Measurements from ENCODE around the gene CHD6. TPM values are rescaled to one million over a fixed set of nuclear protein-coding genes. Genes with fewer than 3 reads are reported as not detected.
A peak's percentile ranks its signal among the peaks of the same experiment; 100 is the strongest.

Gene CHD6, protein sequence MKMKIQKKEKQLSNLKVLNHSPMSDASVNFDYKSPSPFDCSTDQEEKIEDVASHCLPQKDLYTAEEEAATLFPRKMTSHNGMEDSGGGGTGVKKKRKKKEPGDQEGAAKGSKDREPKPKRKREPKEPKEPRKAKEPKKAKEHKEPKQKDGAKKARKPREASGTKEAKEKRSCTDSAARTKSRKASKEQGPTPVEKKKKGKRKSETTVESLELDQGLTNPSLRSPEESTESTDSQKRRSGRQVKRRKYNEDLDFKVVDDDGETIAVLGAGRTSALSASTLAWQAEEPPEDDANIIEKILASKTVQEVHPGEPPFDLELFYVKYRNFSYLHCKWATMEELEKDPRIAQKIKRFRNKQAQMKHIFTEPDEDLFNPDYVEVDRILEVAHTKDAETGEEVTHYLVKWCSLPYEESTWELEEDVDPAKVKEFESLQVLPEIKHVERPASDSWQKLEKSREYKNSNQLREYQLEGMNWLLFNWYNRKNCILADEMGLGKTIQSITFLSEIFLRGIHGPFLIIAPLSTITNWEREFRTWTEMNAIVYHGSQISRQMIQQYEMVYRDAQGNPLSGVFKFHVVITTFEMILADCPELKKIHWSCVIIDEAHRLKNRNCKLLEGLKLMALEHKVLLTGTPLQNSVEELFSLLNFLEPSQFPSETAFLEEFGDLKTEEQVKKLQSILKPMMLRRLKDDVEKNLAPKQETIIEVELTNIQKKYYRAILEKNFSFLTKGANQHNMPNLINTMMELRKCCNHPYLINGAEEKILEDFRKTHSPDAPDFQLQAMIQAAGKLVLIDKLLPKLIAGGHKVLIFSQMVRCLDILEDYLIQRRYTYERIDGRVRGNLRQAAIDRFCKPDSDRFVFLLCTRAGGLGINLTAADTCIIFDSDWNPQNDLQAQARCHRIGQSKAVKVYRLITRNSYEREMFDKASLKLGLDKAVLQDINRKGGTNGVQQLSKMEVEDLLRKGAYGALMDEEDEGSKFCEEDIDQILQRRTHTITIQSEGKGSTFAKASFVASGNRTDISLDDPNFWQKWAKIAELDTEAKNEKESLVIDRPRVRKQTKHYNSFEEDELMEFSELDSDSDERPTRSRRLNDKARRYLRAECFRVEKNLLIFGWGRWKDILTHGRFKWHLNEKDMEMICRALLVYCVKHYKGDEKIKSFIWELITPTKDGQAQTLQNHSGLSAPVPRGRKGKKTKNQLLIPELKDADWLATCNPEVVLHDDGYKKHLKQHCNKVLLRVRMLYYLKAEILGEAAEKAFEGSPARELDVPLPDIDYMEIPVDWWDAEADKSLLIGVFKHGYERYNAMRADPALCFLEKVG (N-terminal part only)
- 22.6 TPM for polyA plus RNA-seq (ENCODE audit: insufficient read length)

GRCh38 chr20:41617902-41618806 lies at the start of gene CHD6:
Gene CHD6, minus strand, starts transcription at chr20:41618377. Its CDS starts 67,040 bp downstream, at chr20:41551337.
- DNase-seq, result peak; percentile 98

DNA sequence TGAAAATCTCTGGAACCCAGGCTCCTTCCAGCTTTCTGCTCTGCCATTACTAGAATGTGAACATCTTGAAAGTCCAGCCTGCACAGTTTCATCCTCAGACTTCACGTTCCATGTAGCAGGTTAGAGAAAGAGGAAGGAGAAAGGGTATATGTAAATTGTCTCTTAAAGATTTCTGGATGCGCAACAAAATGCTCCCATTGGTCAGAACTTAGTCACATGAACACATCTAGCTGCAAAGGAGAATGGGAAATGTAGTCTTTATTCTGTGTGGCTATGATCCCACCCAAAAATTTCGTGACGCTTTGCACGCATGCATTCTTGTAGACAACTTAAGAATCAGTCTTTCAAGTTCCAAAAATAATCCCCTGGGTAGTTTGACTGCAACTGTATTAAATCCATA lies 46.4 kb upstream of the CHD6 start:
- no peak for DNase-seq

- no peak for DNase-seq
These were observed 39.5 kb upstream of the CHD6 start for GRCh38 chr20:41657655-41658054.

DNA sequence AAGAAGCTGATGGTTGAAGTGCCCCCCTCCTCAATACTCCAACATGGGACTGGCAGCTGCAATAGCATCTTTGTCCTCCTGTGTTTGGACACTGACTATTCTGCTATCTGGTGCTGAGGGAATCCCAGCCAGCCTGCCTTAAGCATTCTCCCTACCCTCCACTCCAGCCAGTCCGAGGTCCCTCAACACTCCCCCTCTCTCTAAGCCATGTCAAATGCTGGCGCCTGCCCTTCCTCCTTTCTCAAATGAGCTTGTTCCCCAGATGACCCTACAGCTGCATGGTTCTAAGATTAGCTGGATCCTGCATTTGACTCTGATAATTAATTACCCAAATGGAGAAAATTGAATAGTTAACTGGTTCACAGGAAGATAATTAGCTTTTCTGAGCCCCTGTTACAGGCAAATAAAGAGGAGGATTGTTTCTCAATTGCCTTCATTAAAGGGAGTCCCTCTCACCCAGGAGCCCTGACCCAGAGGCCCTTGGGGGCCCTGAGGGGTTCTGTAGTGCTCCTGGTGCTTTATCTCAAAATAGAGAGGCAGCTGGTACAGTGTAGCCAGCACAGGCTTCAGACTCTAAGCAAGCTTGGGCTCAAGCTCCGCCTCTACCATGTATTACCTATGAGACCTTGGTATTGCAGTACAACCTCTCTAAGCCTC lies 37.9 kb upstream of the CHD6 start:
- DNase-seq, result no peak

GRCh38 chr20:41654884-41655283 lies 36.7 kb upstream of the CHD6 start:
- no peak for DNase-seq

GRCh38 chr20:41654292-41654691 lies 36.1 kb upstream of the CHD6 start:
- DNase-seq, result no peak

DNA sequence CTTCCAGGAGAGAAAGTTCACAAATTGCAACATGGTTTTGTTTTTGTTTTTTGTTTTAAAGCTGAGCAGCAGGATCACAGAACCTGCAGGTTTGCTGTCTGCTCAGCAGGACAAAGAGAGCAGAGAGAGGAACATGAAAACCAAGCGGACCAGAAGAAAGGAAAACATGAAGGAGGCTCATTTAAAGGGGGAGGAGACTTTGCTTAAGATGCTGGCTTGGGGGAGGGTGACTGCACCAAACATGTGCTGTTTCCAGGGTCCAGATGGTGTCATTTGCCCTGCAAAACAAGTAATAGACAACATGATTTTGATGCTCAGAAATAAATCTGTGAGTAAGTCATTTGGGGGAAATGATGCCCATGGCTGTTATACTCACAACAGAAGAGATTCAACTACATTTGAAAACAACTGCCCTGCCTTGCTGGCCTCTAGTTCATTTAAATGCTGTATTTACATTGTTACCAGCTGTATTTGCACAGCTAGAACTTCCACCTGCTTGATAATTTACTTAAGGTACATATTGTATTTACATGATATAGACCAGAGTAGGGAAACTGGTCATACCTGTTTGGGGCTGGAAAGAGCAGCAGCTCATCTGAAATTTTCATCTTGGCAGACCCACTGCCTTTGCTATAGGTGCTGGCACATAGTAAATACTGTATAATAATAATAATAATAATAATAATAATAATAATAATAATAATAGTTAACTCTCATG lies 32.2 kb upstream of the CHD6 start:
- DNase-seq, result no peak

DNA sequence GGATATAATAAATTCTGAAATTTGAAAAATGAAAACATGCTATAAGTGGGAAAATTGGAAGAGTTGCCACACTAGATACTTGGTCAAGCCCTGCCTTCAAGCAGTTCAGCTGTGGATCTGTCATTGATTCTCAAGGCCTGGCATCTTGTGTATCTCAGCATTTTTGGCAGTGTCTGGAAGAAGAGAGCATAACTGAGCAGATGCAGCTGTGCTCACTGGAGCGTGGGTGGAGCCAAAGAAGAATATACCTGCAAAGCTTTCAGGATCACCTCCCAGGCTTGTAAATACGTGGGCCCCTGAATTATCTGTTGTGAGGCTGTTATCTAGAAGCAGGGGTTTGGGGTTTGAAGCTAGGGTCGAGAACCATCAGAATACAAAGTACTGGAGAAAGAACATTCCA lies 31.3 kb upstream of the CHD6 start:
- no peak for DNase-seq

DNA sequence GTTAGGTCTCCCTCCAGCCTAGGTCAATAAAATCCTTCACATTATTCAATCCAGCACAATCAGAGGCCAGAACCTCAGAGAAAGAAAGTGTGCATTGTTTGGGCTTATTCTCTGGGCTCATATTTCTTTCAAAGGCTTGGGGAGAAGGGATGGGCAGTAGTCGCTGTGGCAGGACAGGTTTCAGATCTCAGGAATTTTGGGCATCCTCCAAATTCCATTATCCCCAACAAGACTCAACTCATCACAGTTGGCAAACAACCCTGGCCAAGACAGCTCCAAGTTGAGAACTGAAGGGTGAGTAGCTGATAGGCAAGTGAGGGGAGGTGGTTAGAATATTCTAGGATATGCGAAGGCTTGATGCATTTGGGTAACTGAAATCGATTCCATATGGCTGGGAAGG lies 27.2 kb upstream of the CHD6 start:
- no peak for DNase-seq

DNA sequence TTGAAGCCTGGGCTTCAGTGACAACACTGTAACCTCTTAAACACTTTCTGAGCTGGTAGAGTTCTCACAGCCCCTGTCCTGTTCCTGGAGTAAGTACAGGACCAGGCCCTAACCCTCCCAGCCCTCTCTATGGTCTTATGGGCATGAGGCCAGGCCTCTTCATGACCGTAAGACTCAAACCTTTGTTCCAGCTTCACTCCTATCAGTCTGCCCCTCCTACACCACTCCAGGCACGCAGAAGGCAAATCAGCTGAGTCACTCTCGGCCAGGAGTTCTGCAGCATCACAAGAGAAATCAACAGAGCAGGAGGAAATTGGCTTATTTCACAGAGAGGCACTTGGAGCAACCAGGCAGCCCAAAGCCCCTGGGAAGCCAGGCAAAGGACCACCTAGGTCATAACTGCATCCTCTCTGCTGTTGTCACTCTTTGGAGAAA lies 25.3 kb upstream of the CHD6 start:
- DNase-seq, result no peak

GRCh38 chr20:41639630-41640029 lies 21.5 kb upstream of the CHD6 start:
- DNase-seq, result no peak

- no peak for DNase-seq
These were observed 20.3 kb upstream of the CHD6 start for GRCh38 chr20:41638456-41638855.

DNA sequence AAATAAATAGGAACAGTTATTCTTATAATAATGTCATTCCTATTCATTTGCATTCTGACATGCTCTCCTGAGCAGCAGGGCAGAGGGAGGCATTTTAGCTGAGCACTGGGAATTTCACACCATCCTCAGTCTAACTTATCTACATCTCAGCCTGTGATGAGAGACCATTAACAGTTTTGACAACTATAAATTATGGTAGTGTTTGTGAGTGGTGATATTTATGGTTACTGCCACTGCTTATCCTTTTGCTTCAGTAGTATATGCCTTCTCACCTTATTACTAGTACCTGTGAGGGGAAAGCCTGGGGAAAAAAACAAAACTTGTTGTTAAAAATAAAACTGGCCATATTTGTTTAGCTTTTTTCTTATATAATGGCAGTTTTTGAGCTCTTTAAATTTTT lies 17.0 kb upstream of the CHD6 start:
- no peak for DNase-seq

DNA sequence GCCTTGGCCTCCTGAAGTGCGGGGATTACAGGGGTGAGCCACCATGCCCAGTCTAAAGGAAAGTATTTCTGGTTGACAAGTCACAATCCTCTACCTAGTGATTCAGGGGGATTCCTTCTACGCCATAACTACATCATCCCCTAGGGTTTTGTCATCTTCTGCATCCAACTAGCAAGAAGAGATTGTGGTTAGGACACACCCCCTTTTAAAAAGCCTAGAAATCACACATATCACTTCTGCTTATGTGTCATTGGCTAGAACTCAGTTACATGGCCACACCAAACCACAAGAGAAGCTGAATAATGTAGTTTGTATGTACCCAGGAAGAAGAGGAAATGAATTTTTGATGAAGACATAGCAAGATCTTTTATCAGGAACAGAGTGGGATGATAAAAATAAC lies 14.7 kb upstream of the CHD6 start:
- no peak for DNase-seq

DNA sequence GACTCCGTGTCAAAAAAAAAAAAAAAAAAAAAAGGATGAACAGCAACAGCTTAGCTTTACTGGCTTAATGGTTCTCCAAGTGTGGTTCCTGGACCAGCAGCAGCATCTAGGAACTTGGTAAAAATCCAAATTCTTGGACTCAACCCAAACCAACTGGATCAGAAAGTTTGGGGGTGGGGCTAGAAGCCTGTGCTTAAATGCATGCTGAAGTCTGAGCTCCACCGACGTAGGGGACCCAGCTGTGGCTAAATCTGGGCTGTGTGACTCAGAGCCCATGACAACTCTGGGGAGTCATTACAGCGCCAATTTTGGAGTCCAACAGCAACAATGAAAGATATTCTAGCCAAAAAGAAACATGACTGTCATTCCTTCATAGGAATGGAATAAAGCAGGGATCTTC lies 13.6 kb upstream of the CHD6 start:
- DNase-seq, result no peak

DNA sequence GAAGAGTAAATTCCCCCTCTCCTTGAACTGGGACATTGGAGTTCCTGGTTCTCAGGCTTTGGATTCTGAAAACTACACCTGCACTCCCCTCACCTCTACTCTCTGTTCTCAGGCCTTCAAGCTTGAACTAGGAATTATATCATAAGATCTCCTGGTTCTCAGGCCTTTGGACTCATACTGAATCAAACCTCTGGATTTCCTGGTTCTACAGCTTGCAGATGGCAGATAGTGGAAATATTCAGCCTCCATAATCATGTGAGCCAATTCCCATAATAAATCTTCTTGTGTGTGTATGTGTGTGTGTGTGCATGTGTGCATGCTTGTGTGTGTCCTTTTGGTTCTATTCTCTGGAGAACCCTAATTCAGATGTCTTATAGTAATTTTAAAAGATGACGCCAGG lies 12.7 kb upstream of the CHD6 start:
- no peak for DNase-seq

- no peak for DNase-seq
These were observed 9.6 kb upstream of the CHD6 start for GRCh38 chr20:41627611-41628244.

GRCh38 chr20:41627001-41627495 lies 8.9 kb upstream of the CHD6 start:
- no peak for DNase-seq

DNA sequence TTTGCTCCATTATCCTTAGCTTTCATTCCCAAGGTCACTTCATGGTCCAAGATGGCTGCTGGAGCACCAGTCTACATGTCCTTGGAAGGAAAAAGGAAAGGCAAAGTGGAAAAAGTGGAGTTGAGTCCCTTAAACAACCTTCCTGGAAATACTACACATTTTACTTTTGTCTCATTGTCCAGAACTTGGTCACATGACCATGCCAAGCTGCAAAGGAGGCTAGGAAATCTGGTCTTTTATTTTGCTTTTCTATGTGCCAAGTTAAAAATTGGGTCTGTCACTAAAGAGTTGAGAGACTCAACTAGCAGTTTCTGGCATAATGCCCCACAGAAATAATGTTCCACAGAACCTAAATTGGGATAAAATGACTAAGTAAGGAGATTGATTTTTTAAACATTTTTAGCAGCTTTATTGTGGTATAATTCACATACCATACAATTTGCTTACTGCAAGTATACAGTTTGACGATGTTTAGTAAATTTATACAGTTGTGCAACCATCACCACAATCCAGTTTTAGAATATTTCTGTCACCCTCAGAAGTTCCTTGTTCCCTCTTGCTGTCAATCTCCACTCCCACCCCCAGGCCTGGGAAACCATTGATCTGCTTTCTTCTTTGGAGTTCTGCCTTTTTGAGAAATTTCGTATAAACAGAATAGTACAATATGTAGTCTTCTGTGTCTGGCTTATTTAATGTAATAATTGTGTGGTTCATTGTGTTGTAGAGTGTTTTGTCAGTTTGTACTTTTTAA lies 5.6 kb upstream of the CHD6 start:
- no peak for DNase-seq

Data from hindlimb muscle (tissue), 1 donor.